Measurements from ENCODE around the gene ARID1B.

ARID1B gene

GRCh38 chr6:157108923-157109322, 331.7 kb downstream of the ARID1B start:
- TF ChIP-seq CTCF (conservative IDR thresholded peaks at IDR 0.05) (no peak), ZFX (IDR thresholded peaks at IDR 0.05) (no peak)
- no peak overlapping the region for H3K27ac ChIP-seq

GRCh38 chr6:157110607-157111006, 333.4 kb downstream of the ARID1B start:
- H3K27ac ChIP-seq = no peak overlapping the region
- TF ChIP-seq ZFX (IDR thresholded peaks at IDR 0.05) (no peak), CTCF (conservative IDR thresholded peaks at IDR 0.05) (no peak)

- TF ChIP-seq ZFX (IDR thresholded peaks at IDR 0.05) = no peak
- TF ChIP-seq CTCF (conservative IDR thresholded peaks at IDR 0.05) = no peak
- no peak overlapping the region for H3K27ac ChIP-seq
These were observed 336.2 kb downstream of the ARID1B start for GRCh38 chr6:157113389-157113788.

- no peak for TF ChIP-seq CTCF (conservative IDR thresholded peaks at IDR 0.05)
- no peak for TF ChIP-seq ZFX (IDR thresholded peaks at IDR 0.05)
- H3K27ac ChIP-seq = no peak overlapping the region
These were observed 339.2 kb downstream of the ARID1B start for GRCh38 chr6:157116426-157116825.

- H3K27ac ChIP-seq = no peak overlapping the region
- TF ChIP-seq CTCF (conservative IDR thresholded peaks at IDR 0.05) (no peak), ZFX (IDR thresholded peaks at IDR 0.05) (no peak)
These were observed 340.4 kb downstream of the ARID1B start for GRCh38 chr6:157117431-157118095.

- H3K27ac ChIP-seq = no peak overlapping the region
- TF ChIP-seq ZFX (IDR thresholded peaks at IDR 0.05) (no peak), CTCF (conservative IDR thresholded peaks at IDR 0.05) (no peak)
These were observed 342.4 kb downstream of the ARID1B start for GRCh38 chr6:157119502-157120027.

GRCh38 chr6:157120534-157121232, 343.5 kb downstream of the ARID1B start:
- no peak for TF ChIP-seq CTCF (conservative IDR thresholded peaks at IDR 0.05)
- TF ChIP-seq ZFX (IDR thresholded peaks at IDR 0.05) = no peak
- no peak overlapping the region for H3K27ac ChIP-seq
